ENCODE measurements around the gene IRF3. TPM values are rescaled to one million over a fixed set of nuclear protein-coding genes. Genes with fewer than 3 reads are reported as not detected.

The IRF3 gene
- total RNA-seq (2014; rRNA removed; shearing (Covaris generic)): 36.5 and 38.0 TPM in 2 replicates
- 48.5 and 62.9 TPM in 2 replicates for polyA plus RNA-seq (2014; cell fraction: nucleus; rRNA removed)

DNA sequence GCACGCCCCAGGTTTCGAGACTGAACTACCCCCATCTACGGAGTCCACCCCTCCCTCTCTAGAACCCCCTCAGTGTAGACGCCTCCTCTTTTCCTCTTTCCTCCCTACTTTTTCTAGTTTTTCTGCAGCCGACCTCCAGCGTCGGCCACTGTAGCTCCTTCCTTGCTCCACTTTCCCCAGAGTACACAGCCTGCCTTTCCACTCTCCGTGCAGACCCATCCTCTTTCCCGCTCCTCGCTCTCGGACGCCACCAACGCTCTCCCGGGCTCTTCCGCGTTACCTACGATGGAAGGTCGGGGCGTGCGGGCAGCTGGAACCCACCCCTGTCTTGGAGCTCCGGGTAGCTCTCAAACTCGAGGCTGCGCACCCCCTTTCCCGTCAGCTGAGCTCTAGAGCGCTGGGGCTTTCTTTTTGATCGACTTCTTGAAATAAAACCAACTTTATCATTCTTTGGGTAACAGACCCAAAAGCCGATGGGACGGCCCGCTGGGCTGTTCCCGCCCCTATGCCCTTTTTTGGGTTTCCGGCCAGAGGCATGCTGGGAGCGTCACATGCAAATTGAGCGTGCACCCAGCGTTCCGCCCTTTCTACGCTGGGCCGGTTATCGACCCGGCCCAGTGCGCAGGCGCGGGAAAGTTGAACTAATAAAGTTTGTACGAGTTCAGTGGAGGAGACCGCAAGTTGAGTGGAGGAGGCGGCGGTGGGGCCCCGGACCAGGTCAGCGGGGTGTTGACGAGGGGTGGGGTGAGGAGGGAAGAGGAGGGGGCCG lies at the start of gene IRF3, which contains the start of gene BCL2L12:
Gene IRF3, minus strand, starts transcription at position 507 of the 769 bp plus-strand sequence. CDS start 1,019 bp downstream, outside the sequence.
Gene BCL2L12, plus strand, starts transcription at position 583 of the 769 bp plus-strand sequence. CDS start 760 bp downstream, outside the sequence.
- peak; percentile 91 for DNase-seq (ENCODE audit: extremely low read depth, low read depth)

- no peak for DNase-seq (ENCODE audit: extremely low read depth, low read depth)
These were observed 47.7 kb upstream of the IRF3 start for GRCh38 chr19:49713236-49713845.

GRCh38 chr19:49712397-49712859 lies 46.8 kb upstream of the IRF3 start:
- DNase-seq (ENCODE audit: extremely low read depth, low read depth): peak; percentile 72

- DNase-seq (ENCODE audit: extremely low read depth, low read depth): no peak
These were observed 44.8 kb upstream of the IRF3 start for GRCh38 chr19:49710372-49710951.

- DNase-seq (ENCODE audit: extremely low read depth, low read depth): no peak
These were observed 40.3 kb upstream of the IRF3 start for GRCh38 chr19:49705919-49706318.

DNA sequence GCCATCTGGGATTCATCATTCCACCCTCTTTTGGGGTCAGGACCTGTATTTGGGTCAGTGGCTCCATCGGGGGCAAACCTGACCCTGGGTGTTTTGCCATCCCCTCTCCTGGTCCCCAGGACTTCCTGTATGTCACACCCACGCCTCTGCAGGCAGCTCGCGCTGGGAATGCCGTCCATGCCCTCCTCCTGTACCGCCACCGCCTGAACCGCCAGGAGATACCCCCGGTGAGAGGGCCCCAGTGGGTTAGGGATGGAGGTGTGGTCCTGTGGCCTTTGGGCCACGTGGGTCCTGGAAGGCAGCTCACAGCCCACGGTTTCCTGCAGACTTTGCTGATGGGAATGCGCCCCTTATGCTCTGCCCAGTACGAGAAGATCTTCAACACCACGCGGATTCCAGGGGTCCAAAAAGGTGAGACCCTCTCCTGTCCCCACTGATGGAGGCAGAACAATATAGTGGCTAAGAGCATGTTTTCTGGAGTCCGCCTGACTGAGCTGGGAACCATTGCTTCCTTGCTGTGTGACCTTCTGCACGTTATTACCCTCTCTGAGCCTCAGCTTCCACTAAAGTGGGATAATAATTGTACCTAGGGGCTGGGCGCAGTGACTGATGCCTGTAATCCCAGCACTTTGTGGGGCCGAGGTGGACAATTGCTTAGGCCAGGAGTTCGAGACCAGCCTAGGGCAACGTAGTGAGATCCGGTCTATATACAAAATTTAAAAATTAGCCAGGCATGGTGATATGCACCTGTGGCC lies 39.4 kb upstream of the IRF3 start:
- DNase-seq (ENCODE audit: extremely low read depth, low read depth): no peak

GRCh38 chr19:49701271-49701786 lies 35.7 kb upstream of the IRF3 start:
- no peak for DNase-seq (ENCODE audit: extremely low read depth, low read depth)

DNA sequence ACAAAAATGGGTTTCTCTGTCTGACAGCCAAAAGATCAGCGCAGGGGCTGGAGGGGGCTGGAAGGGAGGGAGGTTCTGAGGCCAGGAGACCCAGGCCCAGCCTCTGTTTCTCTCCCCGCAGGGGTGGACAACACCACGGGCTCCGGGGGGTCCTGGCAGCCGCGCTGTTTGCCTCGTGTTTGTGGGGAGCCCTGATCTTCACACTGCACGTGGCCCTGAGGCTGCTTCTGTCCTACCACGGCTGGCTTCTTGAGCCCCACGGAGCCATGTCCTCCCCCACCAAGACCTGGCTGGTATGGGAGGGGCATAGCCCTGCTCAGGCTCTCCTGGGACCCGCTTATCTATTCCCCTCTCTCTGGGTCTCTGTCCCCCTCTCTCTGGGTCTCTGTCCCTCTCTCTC lies 34.9 kb upstream of the IRF3 start:
- no peak for DNase-seq (ENCODE audit: extremely low read depth, low read depth)

DNA sequence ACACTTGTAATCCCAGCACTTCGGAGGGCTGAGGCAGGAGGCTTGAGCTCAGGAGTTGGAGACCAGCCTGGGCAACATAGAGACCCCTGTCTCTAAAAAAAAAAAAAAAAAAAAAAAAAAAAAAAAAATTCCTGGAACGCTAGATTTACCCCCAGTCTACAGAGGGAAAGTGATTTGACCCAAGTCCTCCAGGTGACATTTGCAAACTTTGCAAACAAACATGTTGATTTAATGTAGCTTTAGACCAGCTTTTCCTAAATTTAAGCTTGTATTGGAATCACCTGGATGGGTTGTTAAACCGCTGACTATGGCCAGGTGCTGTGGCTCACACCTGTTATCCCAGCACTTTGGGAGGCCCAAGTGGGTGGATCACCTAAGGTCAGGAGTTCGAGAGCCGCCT lies 33.7 kb upstream of the IRF3 start:
- DNase-seq (ENCODE audit: extremely low read depth, low read depth): no peak

- DNase-seq (ENCODE audit: extremely low read depth, low read depth): no peak
These were observed 31.2 kb upstream of the IRF3 start for GRCh38 chr19:49696865-49697264.

DNA sequence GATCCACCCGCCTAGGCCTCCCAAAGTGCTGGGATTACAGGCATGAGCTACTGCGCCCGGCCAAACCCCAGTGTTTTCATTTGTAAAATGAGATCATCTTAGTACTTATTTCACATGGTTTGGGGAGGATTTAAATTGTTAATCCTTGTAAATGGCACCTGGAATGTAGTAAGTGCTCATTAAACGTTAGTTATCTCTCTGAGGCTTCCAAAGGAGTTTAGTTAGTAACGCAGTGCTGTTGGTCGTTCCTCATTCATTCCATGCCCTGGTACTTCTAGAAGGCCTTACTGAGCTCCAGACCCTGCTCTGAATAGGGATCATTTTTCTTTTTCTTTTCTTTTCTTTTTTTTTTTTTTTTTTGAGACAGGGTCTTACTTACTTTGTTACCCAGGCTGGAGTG lies 30.5 kb upstream of the IRF3 start:
- no peak for DNase-seq (ENCODE audit: extremely low read depth, low read depth)

DNA sequence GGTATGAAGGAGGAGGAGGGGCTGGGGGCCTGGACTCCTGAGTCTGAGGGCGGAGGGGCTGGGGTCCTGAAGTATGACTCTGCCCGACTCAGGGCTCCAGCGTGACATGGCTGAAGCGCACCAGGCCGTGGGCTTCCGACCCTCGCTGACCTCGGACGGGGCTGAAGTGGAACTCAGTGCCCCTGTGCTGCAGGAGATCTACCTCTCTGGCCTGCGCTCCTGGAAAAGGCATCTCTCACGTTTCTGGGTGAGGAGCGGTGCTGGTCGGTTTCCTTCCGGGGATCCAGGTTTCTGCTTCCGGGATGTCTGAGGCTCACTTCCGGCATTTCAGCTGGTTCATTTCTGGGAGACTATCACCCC lies 26.5 kb upstream of the IRF3 start:
- DNase-seq (ENCODE audit: extremely low read depth, low read depth): no peak

DNA sequence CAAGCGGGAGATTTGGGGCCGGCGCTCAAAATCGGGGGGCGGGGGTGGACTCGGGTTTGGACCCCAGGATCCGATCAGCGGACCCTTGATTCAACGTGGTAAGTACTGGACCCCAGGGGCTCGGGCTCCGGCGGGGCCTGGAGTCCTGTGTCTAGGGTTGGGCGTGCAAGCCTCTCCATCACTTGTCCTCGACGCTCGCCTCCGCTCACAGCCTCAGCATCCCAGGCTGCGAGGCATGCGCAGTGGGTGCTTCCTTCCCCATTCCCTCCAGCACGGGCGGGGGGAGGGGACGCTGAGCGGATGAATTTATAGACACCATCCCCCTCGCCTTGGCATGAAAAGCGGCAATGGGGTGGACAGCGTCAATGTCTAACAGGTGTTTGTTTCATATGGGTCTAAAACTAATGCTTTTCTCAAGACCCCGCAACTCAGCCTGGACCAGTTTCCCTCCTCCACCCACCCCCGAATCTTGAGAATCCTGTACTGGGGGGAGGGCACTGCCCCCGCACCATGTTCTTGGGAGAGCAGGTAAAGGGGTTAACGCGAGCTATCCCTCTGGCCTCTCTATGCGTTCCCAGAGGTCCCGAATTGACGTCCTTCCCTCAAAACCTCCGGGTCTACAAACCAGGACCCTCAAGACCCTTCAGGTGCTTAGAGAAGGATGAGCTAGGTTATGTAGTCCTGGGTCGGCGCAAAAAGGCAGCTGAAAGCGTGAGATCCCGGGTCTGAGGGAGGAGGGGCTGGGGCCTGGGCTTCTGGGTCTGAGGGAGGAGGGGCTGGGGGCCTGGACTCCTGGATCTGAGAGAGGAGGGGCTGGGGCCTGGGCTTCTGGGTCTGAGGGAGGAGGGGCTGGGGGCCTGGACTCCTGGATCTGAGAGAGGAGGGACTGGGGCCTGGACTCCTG lies 25.8 kb upstream of the IRF3 start:
- DNase-seq (ENCODE audit: extremely low read depth, low read depth): no peak

DNA sequence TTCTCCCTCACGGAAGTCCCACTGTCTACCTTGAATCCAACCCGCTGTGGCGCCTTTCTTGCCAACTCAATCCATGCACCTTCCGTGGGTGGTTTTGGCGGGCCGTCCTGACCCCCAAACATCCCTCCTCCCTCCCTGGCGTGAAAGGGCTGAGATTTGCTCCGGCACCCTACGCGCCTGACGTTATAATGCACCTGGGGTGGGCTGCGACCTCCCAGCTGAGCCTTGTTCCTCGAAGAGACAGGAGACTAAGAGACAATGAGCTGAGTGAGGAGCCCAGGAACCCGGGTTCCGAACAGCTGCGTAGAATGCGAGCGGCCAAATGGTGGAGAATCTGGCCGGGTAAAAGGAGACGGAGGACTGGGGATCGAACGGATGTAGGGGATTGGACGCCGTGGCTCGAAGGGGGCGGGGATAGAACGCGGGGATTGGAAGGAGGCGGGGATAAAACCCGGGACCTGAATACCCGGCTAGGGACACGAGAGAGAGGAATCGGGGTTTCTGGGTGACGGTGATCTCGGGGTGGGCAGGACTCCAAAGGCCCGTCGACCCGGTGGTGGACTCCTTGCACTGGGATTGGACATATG lies 25.1 kb upstream of the IRF3 start, which contains the start of gene CPT1C:
Gene CPT1C, plus strand, starts transcription at position 461 of the 587 bp plus-strand sequence. CDS start 1,137 bp downstream, outside the sequence.
- no peak for DNase-seq (ENCODE audit: extremely low read depth, low read depth)

- no peak for DNase-seq (ENCODE audit: extremely low read depth, low read depth)
These were observed 24.5 kb upstream of the IRF3 start for GRCh38 chr19:49690079-49690655.

GRCh38 chr19:49689133-49690078 lies 23.7 kb upstream of the IRF3 start, which contains the start of gene ADM5:
TSS of gene ADM5 (plus strand) at chr19:49689594. CDS start at chr19:49689838, 244 bp downstream.
- no peak for DNase-seq (ENCODE audit: extremely low read depth, low read depth)

GRCh38 chr19:49688531-49689132 lies 23.0 kb upstream of the IRF3 start:
- DNase-seq (ENCODE audit: extremely low read depth, low read depth): no peak
